AG04449 (cell line): Measurements from ENCODE around the gene NBEA.

Experiments
- CTCF ChIA-PET: fragments of 350-600 bp; formaldehyde crosslinking; extraction: SDS; loops from one replicate; lab custom pipeline; 2021; ENCODE audit warnings: antibody characterized with exemption; lab: Yijun Ruan, JAX
- POLR2A ChIA-PET: fragments of 400-600, 350-600 bp; formaldehyde crosslinking; extraction: SDS; loops from one replicate; lab custom pipeline; 2020; ENCODE audit warnings: antibody characterized with exemption, inconsistent platforms; lab: Yijun Ruan, JAX
- DNase-seq: peaks from one replicate; pipeline ENCODE4 v3.0.0-alpha.2; 2010; ENCODE audit warnings: low read depth, low spot score
- H3K4me3 ChIP-seq: 2 replicates; pipeline ENCODE4 v1.5.1; 2011; ENCODE audit warnings: low read depth, mild to moderate bottlenecking, control low read depth, low read length
- CTCF ChIP-seq: IDR thresholded peaks from one replicate; pipeline ENCODE4 v1.5.1; 2011; ENCODE audit warnings: mild to moderate bottlenecking, moderate library complexity, low read length, control low read depth, inconsistent platforms; ENCODE audit not compliant: insufficient read depth; ENCODE audit errors: missing control alignments

The NBEA gene

GRCh38 chr13:35219021-35219420, 277.0 kb downstream of the NBEA start:
- POLR2A ChIA-PET = no interaction called here
- no peak overlapping the region for H3K4me3 ChIP-seq
- no peak for TF ChIP-seq CTCF
- CTCF ChIA-PET = interaction anchor here (0.7 kb wide), 1 partner anchor 1420 kb away, joined by 3 read pairs; no protein-coding TSS in a partner anchor
- no peak for DNase-seq

- CTCF ChIA-PET = no interaction called here
- DNase-seq = no peak
- H3K4me3 ChIP-seq = no peak overlapping the region
- no peak for TF ChIP-seq CTCF
- POLR2A ChIA-PET = no interaction called here
Observed at GRCh38 chr13:35225159-35225558, 283.1 kb downstream of the NBEA start.

GRCh38 chr13:35225582-35225981, 283.5 kb downstream of the NBEA start:
- DNase-seq = no peak
- TF ChIP-seq CTCF = no peak
- CTCF ChIA-PET = no interaction called here
- H3K4me3 ChIP-seq = no peak overlapping the region
- POLR2A ChIA-PET = no interaction called here

- H3K4me3 ChIP-seq = no peak overlapping the region
- POLR2A ChIA-PET = no interaction called here
- CTCF ChIA-PET = no interaction called here
- TF ChIP-seq CTCF = no peak
- DNase-seq = no peak
Observed at GRCh38 chr13:35228536-35228935, 286.5 kb downstream of the NBEA start.

- TF ChIP-seq CTCF = no peak
- ChIA-PET CTCF (no interaction called here), POLR2A (no interaction called here)
- H3K4me3 ChIP-seq = no peak overlapping the region
- no peak for DNase-seq
Observed at GRCh38 chr13:35231426-35231825, 289.4 kb downstream of the NBEA start.

GRCh38 chr13:35238274-35238673, 296.2 kb downstream of the NBEA start:
- TF ChIP-seq CTCF = no peak
- CTCF ChIA-PET = no interaction called here
- POLR2A ChIA-PET = no interaction called here
- no peak overlapping the region for H3K4me3 ChIP-seq
- DNase-seq = no peak
